Measurements from ENCODE around the gene BTBD18.

BTBD18 gene

DNA sequence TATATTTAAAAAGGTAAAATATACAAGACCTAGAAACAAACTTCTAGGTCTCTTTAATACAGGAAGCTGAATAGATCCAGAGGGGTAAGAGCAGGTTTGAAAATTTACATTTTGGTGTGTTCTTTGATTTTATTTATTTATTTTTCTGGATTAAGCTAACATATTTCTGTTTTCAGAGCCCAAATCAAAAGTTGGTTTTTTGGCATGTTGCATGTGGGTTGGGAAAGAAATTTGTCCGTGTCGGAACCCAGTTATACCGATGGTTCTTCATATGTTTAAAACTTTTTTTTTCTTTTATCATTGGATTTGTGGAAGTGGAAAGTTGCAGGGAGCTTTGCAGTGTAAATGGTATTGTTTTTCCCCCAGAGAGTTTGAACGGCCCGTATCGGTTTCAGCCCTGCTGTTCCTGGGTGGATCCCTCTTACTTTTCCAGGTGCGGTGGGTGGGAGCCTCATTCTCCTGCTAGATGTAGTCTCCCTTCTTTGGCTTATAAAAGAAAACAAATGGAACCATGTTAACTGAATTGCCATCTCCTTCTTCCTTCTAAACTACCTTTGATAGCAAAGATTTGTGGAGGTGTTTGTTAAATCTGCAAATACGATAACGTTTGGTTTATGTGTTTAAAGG lies 10.7 kb upstream of the BTBD18 start:
- Histone ChIP-seq H3K4ac (ENCODE audit: low read depth, low read length) (peak overlapping the region; percentile 99), H3K79me1 (ENCODE audit: low read length) (peaks cover 6% of the 10 kb centered on the region), H3K4me2 (ENCODE audit: low read length) (peak overlapping the region; percentile 45), H2BK120ac (ENCODE audit: insufficient read depth, low read length, poor library complexity) (peak overlapping the region; percentile 51), H3K23ac (ENCODE audit: low read length) (no peak overlapping the region), H3K9me3 (ENCODE audit: insufficient read depth, low read depth, low read length) (no peaks in the 10 kb centered on the region), H2BK12ac (ENCODE audit: low read length) (no peak overlapping the region), H3K9ac (ENCODE audit: low read length) (peak overlapping the region; percentile 54), H3K79me2 (ENCODE audit: control insufficient read depth, insufficient read depth, low read length, poor library complexity) (peaks cover 20% of the 10 kb centered on the region), H4K8ac (ENCODE audit: low read depth, low read length) (peak overlapping the region; percentile 65), H3K18ac (ENCODE audit: low read length) (no peak overlapping the region), H3K27ac (ENCODE audit: low read depth, low read length) (peak overlapping the region; percentile 69), H2AFZ (ENCODE audit: insufficient read depth, low read length, poor library complexity) (no peak overlapping the region), H3K4me3 (ENCODE audit: low read depth, low read length) (peak overlapping the region; percentile 72), H2BK5ac (ENCODE audit: low read depth, low read length, poor library complexity) (peak overlapping the region; percentile 76), H3K36me3 (ENCODE audit: control insufficient read depth in 1 of 2, insufficient read depth in 2 of 2, low read length in 2 of 2) (peaks cover 0 to 5% of the 10 kb centered on the region in 2 experiments), H4K12ac (ENCODE audit: low read depth, low read length) (no peak overlapping the region), H2AK5ac (ENCODE audit: low read length) (no peak overlapping the region), H4K91ac (ENCODE audit: low read depth, low read length) (peak overlapping the region; percentile 6), H3K27me3 (ENCODE audit: insufficient read depth, low read length) (no peaks in the 10 kb centered on the region), H3K4me1 (ENCODE audit: control insufficient read depth in 1 of 2, insufficient read depth in 2 of 2, low read length in 2 of 2) (peaks cover 4 to 5% of the 10 kb centered on the region in 2 experiments), H3K14ac (ENCODE audit: low read length) (no peak overlapping the region)
- DNase-seq = peak in 1 of 2 donors; percentile 41
- no CpG with 5 or more reads among the region's 9 CpGs for WGBS (ENCODE audit: extremely low coverage, insufficient coverage, insufficient read length)

DNA sequence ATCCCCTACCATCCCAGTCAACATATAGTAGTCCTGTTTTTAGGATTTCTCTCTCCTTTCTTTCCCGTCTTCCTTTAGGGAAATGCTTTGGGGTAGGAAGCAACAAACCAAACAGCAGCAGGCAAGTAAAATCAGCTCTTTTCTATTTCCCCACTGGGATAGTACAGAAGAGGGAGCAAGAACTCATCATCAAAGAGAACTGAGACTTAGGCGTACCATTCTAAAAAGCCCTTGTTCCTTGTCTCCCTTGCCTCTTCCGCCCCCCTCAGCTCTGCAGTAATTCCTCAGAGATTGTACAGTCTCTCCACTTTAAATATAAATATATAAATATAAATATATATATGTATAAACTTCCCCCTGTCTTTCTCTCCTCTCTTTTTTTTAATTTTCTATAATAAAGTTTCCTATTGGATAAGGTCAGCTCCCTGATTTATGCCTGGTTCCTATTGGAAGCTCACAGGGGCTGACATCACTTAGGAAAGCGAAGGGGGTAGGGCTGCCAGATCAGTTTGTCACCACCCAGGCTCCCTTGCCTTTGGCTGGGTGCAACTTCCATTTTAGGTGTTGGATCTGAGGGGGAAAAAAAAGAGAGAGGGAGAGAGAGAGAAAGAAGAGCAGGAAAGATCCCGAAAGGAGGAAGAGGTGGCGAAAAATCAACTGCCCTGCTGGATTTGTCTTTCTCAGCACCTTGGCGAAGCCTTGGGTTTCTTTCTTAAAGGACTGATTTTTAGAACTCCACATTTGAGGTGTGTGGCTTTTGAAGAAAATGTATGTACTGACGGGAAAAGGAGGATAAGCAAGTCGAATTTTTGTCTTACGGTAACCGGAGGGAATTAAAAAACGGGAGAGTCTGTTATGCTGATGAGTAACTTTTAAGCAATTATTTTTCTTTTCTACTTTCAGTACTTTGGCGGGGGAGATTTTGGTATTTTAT lies 9.9 kb upstream of the BTBD18 start, which contains the start of gene CTNND1:
Gene CTNND1, plus strand, starts transcription at position 502 of the 934 bp plus-strand sequence. CDS start 29,677 bp downstream, outside the sequence.
- Histone ChIP-seq H3K27ac (ENCODE audit: low read depth, low read length) (peak within 1 kb of the TSS; percentile 99), H2AK5ac (ENCODE audit: low read length) (no peak within 1 kb of the TSS), H4K8ac (ENCODE audit: low read depth, low read length) (peak within 1 kb of the TSS; percentile 78), H3K79me1 (ENCODE audit: low read length) (peaks cover 6% of the 10 kb centered on the region), H3K23ac (ENCODE audit: low read length) (no peak within 1 kb of the TSS), H3K14ac (ENCODE audit: low read length) (peak within 1 kb of the TSS; percentile 53), H2BK12ac (ENCODE audit: low read length) (no peak within 1 kb of the TSS), H3K36me3 (ENCODE audit: control insufficient read depth in 1 of 2, insufficient read depth in 2 of 2, low read length in 2 of 2) (peaks cover 0 to 5% of the 10 kb centered on the region in 2 experiments), H3K9me3 (ENCODE audit: insufficient read depth, low read depth, low read length) (no peaks in the 10 kb centered on the region), H3K9ac (ENCODE audit: low read length) (peak within 1 kb of the TSS; percentile 99), H3K4me1 (ENCODE audit: control insufficient read depth in 1 of 2, insufficient read depth in 2 of 2, low read length in 2 of 2) (peaks cover 4 to 5% of the 10 kb centered on the region in 2 experiments), H3K18ac (ENCODE audit: low read length) (no peak within 1 kb of the TSS), H3K4me3 (ENCODE audit: low read depth, low read length) (peak within 1 kb of the TSS; percentile 75), H4K91ac (ENCODE audit: low read depth, low read length) (peak within 1 kb of the TSS; percentile 83), H3K27me3 (ENCODE audit: insufficient read depth, low read length) (no peaks in the 10 kb centered on the region), H3K4ac (ENCODE audit: low read depth, low read length) (peak within 1 kb of the TSS; percentile 99), H4K12ac (ENCODE audit: low read depth, low read length) (peak within 1 kb of the TSS; percentile 59), H3K4me2 (ENCODE audit: low read length) (peak within 1 kb of the TSS; percentile 66), H2BK5ac (ENCODE audit: low read depth, low read length, poor library complexity) (peak within 1 kb of the TSS; percentile 80), H2BK120ac (ENCODE audit: insufficient read depth, low read length, poor library complexity) (peak within 1 kb of the TSS; percentile 79), H3K79me2 (ENCODE audit: control insufficient read depth, insufficient read depth, low read length, poor library complexity) (peaks cover 17% of the 10 kb centered on the region), H2AFZ (ENCODE audit: insufficient read depth, low read length, poor library complexity) (no peak within 1 kb of the TSS)
- peak; percentile 92 to 96 for DNase-seq
- WGBS (ENCODE audit: extremely low coverage, insufficient coverage, insufficient read length) = no CpG with 5 or more reads among the region's 13 CpGs

DNA sequence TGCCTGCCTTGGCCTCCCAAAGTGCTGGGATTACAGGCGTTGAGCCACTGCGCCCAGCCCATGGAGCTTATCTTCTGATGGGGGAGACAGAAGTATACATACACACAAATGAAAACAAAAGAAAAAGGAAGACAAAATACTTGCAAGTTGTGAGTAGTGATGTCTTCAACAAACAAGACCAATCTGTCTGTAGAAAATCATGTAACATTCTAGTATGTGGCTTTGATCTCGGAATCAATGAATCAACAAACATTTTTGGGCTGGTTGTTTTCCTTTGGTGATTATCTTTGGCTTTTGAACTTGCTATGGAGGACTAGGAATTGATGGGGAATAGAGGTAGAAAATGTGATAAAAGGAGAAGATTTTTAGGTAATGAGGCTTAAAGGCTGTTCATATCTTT lies 6.6 kb upstream of the BTBD18 start:
- Histone ChIP-seq H3K23ac (ENCODE audit: low read length) (no peak overlapping the region), H2AK5ac (ENCODE audit: low read length) (no peak overlapping the region), H3K27me3 (ENCODE audit: insufficient read depth, low read length) (no peaks in the 10 kb centered on the region), H3K14ac (ENCODE audit: low read length) (no peak overlapping the region), H3K18ac (ENCODE audit: low read length) (no peak overlapping the region), H3K79me2 (ENCODE audit: control insufficient read depth, insufficient read depth, low read length, poor library complexity) (peaks cover 2% of the 10 kb centered on the region), H3K36me3 (ENCODE audit: control insufficient read depth in 1 of 2, insufficient read depth in 2 of 2, low read length in 2 of 2) (no peaks in the 10 kb centered on the region), H3K4me3 (ENCODE audit: low read depth, low read length) (no peak overlapping the region), H3K9me3 (ENCODE audit: insufficient read depth, low read depth, low read length) (no peaks in the 10 kb centered on the region), H2AFZ (ENCODE audit: insufficient read depth, low read length, poor library complexity) (no peak overlapping the region), H3K4me2 (ENCODE audit: low read length) (no peak overlapping the region), H4K12ac (ENCODE audit: low read depth, low read length) (no peak overlapping the region), H3K4ac (ENCODE audit: low read depth, low read length) (no peak overlapping the region), H3K27ac (ENCODE audit: low read depth, low read length) (no peak overlapping the region), H3K9ac (ENCODE audit: low read length) (no peak overlapping the region), H3K4me1 (ENCODE audit: control insufficient read depth in 1 of 2, insufficient read depth in 2 of 2, low read length in 2 of 2) (no peaks in the 10 kb centered on the region), H4K91ac (ENCODE audit: low read depth, low read length) (no peak overlapping the region), H3K79me1 (ENCODE audit: low read length) (peaks cover 6% of the 10 kb centered on the region), H2BK120ac (ENCODE audit: insufficient read depth, low read length, poor library complexity) (no peak overlapping the region), H2BK12ac (ENCODE audit: low read length) (no peak overlapping the region), H2BK5ac (ENCODE audit: low read depth, low read length, poor library complexity) (no peak overlapping the region), H4K8ac (ENCODE audit: low read depth, low read length) (no peak overlapping the region)
- no CpG with 5 or more reads among the region's 3 CpGs for WGBS (ENCODE audit: extremely low coverage, insufficient coverage, insufficient read length)
- no peak for DNase-seq

DNA sequence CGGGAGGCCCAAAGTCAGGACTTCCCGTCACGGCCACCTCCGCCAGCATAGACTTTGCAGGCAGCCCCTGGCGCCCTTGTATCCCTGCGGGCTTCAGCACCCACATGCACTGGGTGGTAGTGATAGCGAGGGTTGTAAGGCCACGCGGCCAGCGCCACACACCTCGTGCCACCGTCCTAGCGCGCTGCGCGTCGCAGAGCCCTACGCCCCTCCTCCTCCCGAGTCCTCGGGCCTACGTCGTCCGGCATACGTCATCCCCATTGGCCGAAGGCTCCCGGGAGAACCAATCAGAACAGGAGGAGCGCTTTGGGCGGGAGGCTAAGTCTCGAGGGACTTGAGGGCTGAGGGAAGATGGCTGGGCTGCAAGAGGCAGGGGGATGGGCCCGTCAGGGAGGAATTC lies 1.3 kb upstream of the BTBD18 start:
- Histone ChIP-seq H3K79me1 (ENCODE audit: low read length) (no peaks in the 10 kb centered on the region), H3K79me2 (ENCODE audit: control insufficient read depth, insufficient read depth, low read length, poor library complexity) (no peaks in the 10 kb centered on the region), H3K36me3 (ENCODE audit: control insufficient read depth in 1 of 2, insufficient read depth in 2 of 2, low read length in 2 of 2) (no peaks in the 10 kb centered on the region), H3K27ac (ENCODE audit: low read depth, low read length) (no peak overlapping the region), H4K8ac (ENCODE audit: low read depth, low read length) (no peak overlapping the region), H3K4ac (ENCODE audit: low read depth, low read length) (no peak overlapping the region), H3K9ac (ENCODE audit: low read length) (no peak overlapping the region), H4K12ac (ENCODE audit: low read depth, low read length) (no peak overlapping the region), H3K27me3 (ENCODE audit: insufficient read depth, low read length) (no peaks in the 10 kb centered on the region), H2BK12ac (ENCODE audit: low read length) (no peak overlapping the region), H2BK120ac (ENCODE audit: insufficient read depth, low read length, poor library complexity) (no peak overlapping the region), H2BK5ac (ENCODE audit: low read depth, low read length, poor library complexity) (no peak overlapping the region), H2AFZ (ENCODE audit: insufficient read depth, low read length, poor library complexity) (no peak overlapping the region), H3K9me3 (ENCODE audit: insufficient read depth, low read depth, low read length) (peaks cover 1% of the 10 kb centered on the region), H4K91ac (ENCODE audit: low read depth, low read length) (no peak overlapping the region), H3K23ac (ENCODE audit: low read length) (no peak overlapping the region), H3K4me2 (ENCODE audit: low read length) (no peak overlapping the region), H2AK5ac (ENCODE audit: low read length) (no peak overlapping the region), H3K4me1 (ENCODE audit: control insufficient read depth in 1 of 2, insufficient read depth in 2 of 2, low read length in 2 of 2) (no peaks in the 10 kb centered on the region), H3K14ac (ENCODE audit: low read length) (no peak overlapping the region), H3K4me3 (ENCODE audit: low read depth, low read length) (no peak overlapping the region), H3K18ac (ENCODE audit: low read length) (no peak overlapping the region)
- no CpG with 5 or more reads among the region's 30 CpGs for WGBS (ENCODE audit: extremely low coverage, insufficient coverage, insufficient read length)
- no peak for DNase-seq
